ENCODE data around the gene ARL15. TPM values are rescaled to one million over a fixed set of nuclear protein-coding genes. Genes with fewer than 3 reads are reported as not detected.

The ARL15 gene
- total and polyA plus RNA-seq, 4 donors = 5.7 to 66.2 (median 14.9) TPM

GRCh38 chr5:54173251-54173650 is 137.1 kb downstream of the ARL15 start:
- 95 to 100% methylated on average over 2 of the region's 2 CpGs for WGBS, 2 donors
- no peak for TF ChIP-seq CTCF (IDR thresholded peaks at IDR 0.05; ENCODE audit: control extremely low read depth, extremely low read depth)

GRCh38 chr5:54171645-54172384 is 138.6 kb downstream of the ARL15 start:
- TF ChIP-seq CTCF (IDR thresholded peaks at IDR 0.05; ENCODE audit: control extremely low read depth, extremely low read depth) = no peak
- WGBS, 2 donors = 86 to 92% methylated on average over 6 of the region's 6 CpGs
- Histone ChIP-seq H3K9me3 (ENCODE audit: control insufficient read depth in 4 of 4, insufficient read depth in 3 of 4, low read length in 3 of 4) (no peaks in the 10 kb centered on the region), H3K4me3 (no peak overlapping the region), H3K4me1 (ENCODE audit: control insufficient read depth in 5 of 5, insufficient read depth in 5 of 5, low read length in 5 of 5) (peaks cover 0 to 3% (median 0%) of the 10 kb centered on the region in 5 donors), H3K27me3 (ENCODE audit: control insufficient read depth in 3 of 3, insufficient read depth in 3 of 3, low read length in 2 of 3) (no peaks in the 10 kb centered on the region), H3K36me3 (ENCODE audit: control insufficient read depth in 4 of 4, insufficient read depth in 4 of 4, low read length in 4 of 4) (no peaks in the 10 kb centered on the region), H3K9ac (ENCODE audit: insufficient read depth in 1 of 2, low read length in 2 of 2) (no peak overlapping the region), H3K27ac (ENCODE audit: low read depth in 1 of 2, low read length in 1 of 2) (no peak overlapping the region)
- ATAC-seq (ENCODE audit: insufficient read depth, low FRiP score) (peak; percentile 41), DNase-seq (peak in 1 of 3 donors; percentile 15)

More at GRCh38 chr5:54173251-54173650, 137.1 kb downstream of the ARL15 start:
- no peaks in the 10 kb centered on the region for H3K36me3 ChIP-seq (ENCODE audit: control insufficient read depth in 4 of 4, insufficient read depth in 4 of 4, low read length in 4 of 4)
- H3K27ac ChIP-seq (ENCODE audit: low read depth in 1 of 2, low read length in 1 of 2) = no peak overlapping the region
- no peak overlapping the region for H3K9ac ChIP-seq (ENCODE audit: insufficient read depth in 1 of 2, low read length in 2 of 2)
- no peaks in the 10 kb centered on the region for H3K9me3 ChIP-seq (ENCODE audit: control insufficient read depth in 4 of 4, insufficient read depth in 3 of 4, low read length in 3 of 4)
- no peaks in the 10 kb centered on the region for H3K27me3 ChIP-seq (ENCODE audit: control insufficient read depth in 3 of 3, insufficient read depth in 3 of 3, low read length in 2 of 3)
- peaks cover 0 to 9% (median 0%) of the 10 kb centered on the region in 5 donors for H3K4me1 ChIP-seq (ENCODE audit: control insufficient read depth in 5 of 5, insufficient read depth in 5 of 5, low read length in 5 of 5)
- no peak overlapping the region for H3K4me3 ChIP-seq
- no peak for DNase-seq
- no peak for ATAC-seq (ENCODE audit: insufficient read depth, low FRiP score)

- H3K27me3 ChIP-seq (ENCODE audit: control insufficient read depth in 3 of 3, insufficient read depth in 3 of 3, low read length in 2 of 3) = no peaks in the 10 kb centered on the region
- H3K4me1 ChIP-seq (ENCODE audit: control insufficient read depth in 5 of 5, insufficient read depth in 5 of 5, low read length in 5 of 5) = peaks cover 0 to 3% (median 0%) of the 10 kb centered on the region in 5 donors
- no peak overlapping the region for H3K4me3 ChIP-seq
- no peak for TF ChIP-seq CTCF (IDR thresholded peaks at IDR 0.05; ENCODE audit: control extremely low read depth, extremely low read depth)
- peaks cover 0 to 3% (median 0%) of the 10 kb centered on the region in 4 donors for H3K36me3 ChIP-seq (ENCODE audit: control insufficient read depth in 4 of 4, insufficient read depth in 4 of 4, low read length in 4 of 4)
- no peak overlapping the region for H3K27ac ChIP-seq (ENCODE audit: low read depth in 1 of 2, low read length in 1 of 2)
- 74 to 79% methylated on average over 2 of the region's 2 CpGs for WGBS, 2 donors
- H3K9ac ChIP-seq (ENCODE audit: insufficient read depth in 1 of 2, low read length in 2 of 2) = no peak overlapping the region
- no peak for DNase-seq
- no peaks in the 10 kb centered on the region for H3K9me3 ChIP-seq (ENCODE audit: control insufficient read depth in 4 of 4, insufficient read depth in 3 of 4, low read length in 3 of 4)
- ATAC-seq (ENCODE audit: insufficient read depth, low FRiP score) = no peak
Observed at GRCh38 chr5:54165687-54166086, 144.7 kb downstream of the ARL15 start.

All from lung (tissue), 12 donors.